Measurements from ENCODE around the gene ASPHD2. TPM values are rescaled to one million over a fixed set of nuclear protein-coding genes. Genes with fewer than 3 reads are reported as not detected.

Gene ASPHD2
- total RNA-seq, 1 experiment from 2014 or later, result 7.1 TPM

GRCh38 chr22:26481112-26481693 lies 52.1 kb downstream of the ASPHD2 start:
- H3K9ac ChIP-seq (ENCODE audit: extremely low read depth, insufficient read length, low read length), result no peak overlapping the region
- H3K27me3 ChIP-seq (ENCODE audit: insufficient read depth, low read length), result no peaks in the 10 kb centered on the region
- H3K4me1 Mint-ChIP-seq, result peaks cover 43 to 44% of the 10 kb centered on the region in 2 experiments
- H3K18ac ChIP-seq (ENCODE audit: insufficient read length, low read depth, low read length), result no peak overlapping the region
- no peak overlapping the region for H3K4ac ChIP-seq (ENCODE audit: low read depth, low read length)
- H3K4me1 ChIP-seq (ENCODE audit: insufficient read depth, low read length), result no peaks in the 10 kb centered on the region; the same call in 1 of the 2 replicates
- H4K8ac ChIP-seq (replicated peaks; ENCODE audit: insufficient read length, low read depth, low read length), result no peak overlapping the region
- no CpG with 5 or more reads among the region's 6 CpGs for WGBS (ENCODE audit: extremely low coverage, insufficient read length, low lambda C conversion rate)
- H2BK5ac ChIP-seq (ENCODE audit: insufficient read length, low read length), result no peak overlapping the region
- peak overlapping the region in 1 of 3 experiments; percentile 2; a peak in 1 of 7 replicates for H3K27ac Mint-ChIP-seq
- H2AFZ ChIP-seq (ENCODE audit: low read length), result no peak overlapping the region
- H3T11ph ChIP-seq (ENCODE audit: low read length), result no peak overlapping the region
- H3K79me1 ChIP-seq (ENCODE audit: insufficient read depth, low read depth, low read length, poor library complexity, severe bottlenecking), result peaks cover 10% of the 10 kb centered on the region
- peaks cover 10 to 41% (median 31%) of the 10 kb centered on the region in 3 experiments; a peak in 6 of 7 replicates for H3K36me3 Mint-ChIP-seq (ENCODE audit: insufficient read depth in 1 of 3, low read depth in 3 of 3)
- no peaks in the 10 kb centered on the region for H4K20me1 ChIP-seq (ENCODE audit: control insufficient read depth, insufficient read depth, insufficient read length)
- no peak overlapping the region for H2BK120ac ChIP-seq (ENCODE audit: low read depth, low read length, poor library complexity, severe bottlenecking)
- peak overlapping the region in 1 of 2 experiments; percentile 4; a peak in 1 of 5 replicates for H3K4me3 Mint-ChIP-seq
- no peak overlapping the region for H4K91ac ChIP-seq (ENCODE audit: insufficient read length, low read depth, low read length)
- no peak overlapping the region for H3K56ac ChIP-seq (ENCODE audit: insufficient read length, low read depth, low read length)
- no peak for DNase-seq
- H3K9me3 Mint-ChIP-seq, result no peaks in the 10 kb centered on the region; a peak in 1 of 5 replicates
- no peak overlapping the region for H4K5ac ChIP-seq (ENCODE audit: insufficient read length, low read depth, low read length)
- TF ChIP-seq CTCF (conservative IDR thresholded peaks at IDR 0.05), result no peak
- no peaks in the 10 kb centered on the region for H3K9me3 ChIP-seq (ENCODE audit: control insufficient read depth, low read depth, low read length)
- peaks cover 5% of the 10 kb centered on the region; the same call in 1 of the 2 replicates for H3K79me2 ChIP-seq (ENCODE audit: insufficient read depth, low read length)
- no peak overlapping the region for H3K27ac ChIP-seq (ENCODE audit: insufficient read length, low read depth, low read length)
- no peak overlapping the region for H2BK15ac ChIP-seq (ENCODE audit: low read depth, low read length)
- no peak overlapping the region for H2AK5ac ChIP-seq (ENCODE audit: insufficient read length, low read length)
- H2BK12ac ChIP-seq (ENCODE audit: insufficient read length, low read depth, low read length), result no peak overlapping the region
- no peaks in the 10 kb centered on the region for H3K27me3 Mint-ChIP-seq (ENCODE audit: low read depth)
- no peaks in the 10 kb centered on the region for H3K23me2 ChIP-seq (ENCODE audit: insufficient read length, low read depth, low read length, poor library complexity, severe bottlenecking)
- no peak overlapping the region for H3K23ac ChIP-seq (ENCODE audit: insufficient read length, low read depth, low read length)
- no peak overlapping the region for H2BK20ac ChIP-seq (ENCODE audit: low read depth, low read length, poor library complexity, severe bottlenecking)
- H3K14ac ChIP-seq (ENCODE audit: insufficient read depth, low read length), result no peak overlapping the region
- peak overlapping the region; percentile 4 for H3K4me2 ChIP-seq (ENCODE audit: insufficient read depth, insufficient read length, low read length)
